Activated T-cell treated with anti-CD3 and anti-CD28 coated beads for 48 hours (primary cell): ENCODE results near the gene ZBTB20.

Experiments used
- DNase-seq: peaks from one replicate; pipeline ENCODE4 v3.0.0-alpha.2; 2020; ENCODE audit warnings: low read depth

The ZBTB20 gene

DNA sequence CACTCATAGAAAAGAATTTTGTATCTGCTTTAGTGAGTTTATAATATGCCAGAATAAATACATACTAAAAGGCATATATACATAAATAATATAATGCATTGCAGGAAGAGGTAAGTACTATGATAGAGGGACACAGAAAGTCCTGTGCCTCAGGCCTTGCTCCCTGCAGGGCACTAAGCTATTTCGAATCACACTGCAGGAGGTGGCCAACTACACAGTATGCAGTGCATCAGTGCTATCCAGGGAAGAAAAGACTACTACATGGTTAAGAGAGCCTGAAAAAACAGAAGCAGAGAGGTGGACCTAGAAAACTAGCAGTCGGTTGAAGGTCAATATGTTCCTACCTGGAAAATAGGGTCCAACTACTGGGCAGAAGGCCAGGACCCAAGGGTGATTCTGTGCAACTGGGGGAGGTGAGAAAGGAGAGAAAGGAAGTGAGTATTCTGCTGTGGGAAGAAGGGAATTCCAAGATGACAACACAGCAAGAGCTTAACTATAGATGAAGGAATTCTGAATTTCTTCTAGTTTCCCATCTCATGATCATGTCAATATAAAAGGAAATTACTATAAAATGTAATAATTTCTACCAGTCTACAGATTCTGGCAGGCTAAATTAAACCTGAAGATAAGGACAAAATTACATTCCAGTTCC lies 218.0 kb downstream of the ZBTB20 start:
- DNase-seq: no peak

- DNase-seq: no peak
These were observed 242.5 kb downstream of the ZBTB20 start for GRCh38 chr3:114904633-114905032.

DNA sequence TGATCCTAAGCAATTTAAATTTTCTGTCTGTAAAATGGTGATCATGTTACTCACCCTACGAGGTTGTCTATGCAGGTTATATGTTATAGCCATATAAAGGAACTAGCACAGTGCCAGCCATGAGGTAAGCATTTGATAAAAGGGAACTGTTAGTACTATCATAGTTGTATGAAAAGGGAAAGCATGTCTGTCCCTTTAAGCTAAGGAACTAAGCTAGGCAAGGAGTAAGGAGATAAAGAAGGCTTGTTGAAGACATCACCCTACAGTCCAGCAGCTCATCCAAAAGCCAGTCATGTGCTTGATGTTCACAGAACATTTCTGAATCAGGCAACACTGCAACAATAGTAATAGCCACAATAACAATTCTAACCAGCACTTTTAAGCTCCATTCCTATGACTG lies 243.9 kb downstream of the ZBTB20 start:
- DNase-seq: no peak

DNA sequence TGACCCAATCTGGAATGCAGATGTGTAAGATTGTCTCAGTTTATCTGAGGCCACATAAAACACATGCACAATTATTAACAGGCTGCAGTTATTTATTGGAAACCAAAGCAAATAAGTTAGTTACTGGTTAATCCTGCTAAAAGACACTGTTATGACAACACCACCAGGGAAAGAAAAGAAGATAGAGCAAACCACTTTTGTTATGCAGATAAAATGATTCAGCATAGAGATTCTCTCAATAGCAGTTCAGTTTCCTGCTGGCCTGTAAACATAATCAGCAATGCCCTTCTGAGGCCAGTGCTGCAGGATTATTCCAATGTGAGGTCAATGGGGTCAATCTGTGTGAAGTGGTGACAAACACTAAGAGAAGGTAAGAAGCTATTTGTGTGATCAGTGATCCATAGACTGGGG lies 244.4 kb downstream of the ZBTB20 start:
- DNase-seq: no peak

- no peak for DNase-seq
These were observed 246.2 kb downstream of the ZBTB20 start for GRCh38 chr3:114900908-114901307.

- DNase-seq: no peak
These were observed 247.7 kb downstream of the ZBTB20 start for GRCh38 chr3:114899186-114899931.

DNA sequence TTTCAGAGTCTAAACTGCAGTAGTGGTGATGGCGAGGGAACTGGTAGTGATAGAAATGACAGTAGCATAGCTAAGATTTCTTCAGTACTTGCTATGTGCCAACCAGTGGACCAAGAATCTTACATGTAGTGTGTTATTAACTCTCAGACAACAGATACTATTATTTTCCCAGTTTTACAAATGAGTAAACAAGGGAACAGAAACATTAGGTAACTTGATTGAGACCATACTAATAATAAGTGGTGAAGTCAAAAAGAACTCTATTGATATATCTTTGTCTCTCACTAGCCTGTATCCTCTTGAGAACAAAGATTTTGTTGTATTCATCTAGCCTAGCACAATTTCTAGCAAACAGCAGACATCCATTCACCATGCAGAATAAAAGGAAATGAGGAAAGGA lies 250.1 kb downstream of the ZBTB20 start:
- no peak for DNase-seq

- no peak for DNase-seq
These were observed 253.7 kb downstream of the ZBTB20 start for GRCh38 chr3:114893361-114893760.

- DNase-seq: no peak
These were observed 254.2 kb downstream of the ZBTB20 start for GRCh38 chr3:114892880-114893279.

DNA sequence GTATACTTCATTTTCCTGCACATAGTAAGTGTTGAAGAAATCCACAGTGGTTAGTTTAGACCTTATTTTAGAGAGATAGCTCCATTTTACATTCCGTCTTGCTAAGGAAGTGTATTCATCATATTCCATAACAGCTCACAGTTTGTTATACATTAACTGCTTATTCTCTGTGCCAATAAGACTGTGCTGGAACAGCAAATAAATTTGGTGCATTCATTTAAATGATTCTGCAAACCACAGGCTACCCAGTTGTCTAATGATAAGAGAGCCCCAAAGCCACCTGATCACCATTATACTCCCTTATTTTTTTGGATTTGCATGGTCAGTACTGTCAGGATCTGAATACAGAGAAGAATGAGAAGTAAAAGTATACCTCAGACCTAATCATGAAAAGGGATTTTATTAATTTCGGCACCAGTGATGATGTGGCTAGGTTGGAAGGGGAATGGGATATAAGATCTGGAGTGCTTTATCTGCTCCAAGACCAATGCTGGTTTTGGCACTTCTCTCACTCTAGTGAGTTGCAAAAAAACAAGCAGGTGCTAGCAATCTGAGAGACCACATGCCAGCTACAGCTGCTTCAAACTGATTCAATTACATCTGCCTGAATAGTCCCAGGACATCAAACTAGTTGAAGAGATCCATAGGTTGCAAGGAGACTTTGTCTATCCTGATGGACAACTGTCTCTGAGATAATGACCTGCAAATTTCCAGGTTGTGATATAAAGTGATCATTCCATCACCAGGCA lies 254.8 kb downstream of the ZBTB20 start:
- no peak for DNase-seq

- DNase-seq: no peak
These were observed 259.3 kb downstream of the ZBTB20 start for GRCh38 chr3:114887806-114888205.

GRCh38 chr3:114886905-114887304 lies 260.2 kb downstream of the ZBTB20 start:
- DNase-seq: no peak

DNA sequence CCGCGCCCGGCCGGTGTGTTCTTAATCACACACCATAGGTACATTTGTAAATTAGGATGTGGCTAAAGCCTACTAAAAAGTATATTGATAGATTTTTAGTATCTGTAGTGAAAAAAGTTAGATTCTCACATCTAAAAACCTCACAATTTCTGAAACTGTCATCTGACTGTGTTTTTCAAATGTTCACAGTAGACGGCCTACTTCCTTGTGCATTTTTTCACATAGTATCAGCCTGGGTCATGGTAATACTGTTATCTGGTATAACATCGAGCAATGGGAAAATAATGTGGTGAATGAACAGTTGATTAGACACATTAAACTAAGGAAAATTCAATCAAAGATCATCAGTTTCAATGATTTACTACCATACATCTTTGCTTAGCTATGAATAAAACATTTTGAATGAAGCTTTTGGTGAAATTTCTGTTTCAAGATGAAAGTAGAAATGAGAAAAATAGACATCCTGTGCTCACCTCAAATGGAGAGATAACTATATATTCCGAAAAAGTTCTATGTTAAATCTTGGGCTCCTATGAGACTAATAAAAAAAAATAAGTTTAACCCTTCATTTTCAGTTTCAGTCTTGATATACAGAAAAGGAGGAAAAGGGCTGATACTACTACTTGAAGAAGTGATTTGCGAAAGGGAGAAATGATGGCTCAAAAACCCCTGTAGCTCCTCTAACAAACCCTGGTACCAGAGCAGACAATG lies 262.7 kb downstream of the ZBTB20 start:
- DNase-seq: no peak

DNA sequence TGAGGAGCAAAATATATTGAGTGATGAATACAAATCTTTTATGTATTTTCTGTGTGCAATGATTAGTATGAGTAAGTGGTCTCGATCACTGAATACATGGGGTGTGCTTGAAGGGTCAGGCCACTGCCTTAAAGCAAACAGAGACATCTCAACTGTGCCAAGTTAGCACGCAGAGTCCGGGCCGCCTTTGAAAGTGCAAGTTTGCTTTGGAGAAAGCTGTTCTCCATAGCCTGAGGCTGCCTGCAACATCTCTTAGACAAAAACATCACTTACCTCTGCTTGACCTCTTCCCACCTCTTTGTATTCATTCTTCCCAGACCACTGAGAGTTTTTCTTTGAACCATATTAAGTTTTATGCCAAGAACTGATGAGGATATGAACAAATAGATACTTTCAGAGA lies 267.0 kb downstream of the ZBTB20 start:
- no peak for DNase-seq

DNA sequence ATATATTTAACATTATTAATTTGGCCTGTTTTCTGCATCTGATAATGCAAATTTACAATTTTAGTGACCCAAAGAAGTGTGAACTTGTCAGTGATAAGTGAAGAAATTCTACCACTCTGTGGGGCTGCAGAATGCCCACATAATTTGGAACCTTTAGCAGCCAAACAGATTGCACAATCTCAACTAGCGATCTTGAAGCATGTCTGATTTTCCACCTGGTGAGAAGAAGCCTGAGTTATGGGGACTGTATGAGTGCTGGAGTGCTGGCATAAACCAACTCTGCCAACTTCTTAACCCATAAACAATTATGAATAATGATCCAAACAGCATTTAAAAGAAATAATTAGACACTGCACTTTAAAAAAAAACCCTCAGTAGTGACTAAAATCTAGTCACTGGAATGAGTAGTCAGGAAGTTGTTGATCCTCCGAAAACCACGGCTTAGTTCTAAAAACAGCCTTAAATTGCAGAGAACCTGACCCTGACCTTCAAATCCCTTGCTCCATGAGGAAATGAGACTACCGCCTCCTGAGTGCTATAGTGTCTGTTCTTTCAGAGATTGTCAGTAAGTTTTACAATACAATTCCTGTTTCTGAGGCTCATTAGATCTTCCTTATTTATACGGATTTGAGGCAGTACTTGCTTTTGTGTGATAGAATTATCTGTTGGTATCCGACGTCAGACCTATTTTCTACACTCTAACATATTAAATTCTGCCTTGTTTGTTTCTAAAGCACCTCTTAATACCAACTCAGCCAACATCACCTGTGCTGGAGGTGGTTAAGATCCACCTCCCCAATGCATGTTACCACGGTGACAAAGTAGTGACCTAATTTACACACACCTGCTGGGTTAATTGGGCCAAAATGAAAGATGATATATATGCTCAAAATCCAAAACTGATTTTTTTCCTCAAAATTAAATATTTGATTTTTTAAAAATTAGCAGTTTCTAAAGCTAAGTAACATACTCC lies 267.7 kb downstream of the ZBTB20 start:
- DNase-seq: no peak

GRCh38 chr3:114878114-114878839 lies 268.8 kb downstream of the ZBTB20 start:
- DNase-seq: no peak

DNA sequence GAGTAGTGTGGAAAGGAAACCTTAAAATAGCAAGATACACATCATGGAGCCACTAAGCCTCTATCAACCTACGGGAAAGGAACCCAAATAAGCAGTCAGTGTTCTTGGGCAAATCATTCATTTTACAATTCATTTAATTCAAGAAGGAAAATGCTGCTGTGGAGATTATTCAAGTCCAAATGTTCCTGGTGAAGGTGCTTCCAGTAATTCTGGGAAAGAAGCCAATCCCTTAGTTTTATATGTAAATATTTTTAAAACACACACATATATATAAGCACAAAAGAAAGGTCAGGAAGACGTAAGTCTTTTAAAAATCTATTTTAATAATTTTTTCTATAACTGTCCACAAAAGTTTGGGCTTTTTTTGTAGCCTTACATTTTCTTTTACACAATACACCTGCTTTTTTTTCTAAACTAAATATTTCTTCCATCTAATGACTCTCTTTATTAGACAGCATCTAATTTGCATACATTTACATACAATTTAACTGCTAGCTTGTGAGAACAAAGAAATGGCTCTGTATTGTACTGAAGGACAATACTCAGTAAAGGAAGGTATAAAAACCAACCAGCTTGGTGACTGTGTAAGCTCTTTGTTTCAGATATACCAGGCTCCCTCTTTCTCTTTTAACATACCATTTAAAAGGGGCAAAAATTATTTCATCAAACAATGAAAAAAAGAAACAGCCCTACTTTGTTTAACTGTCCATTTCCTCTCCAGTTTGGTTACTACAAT lies 269.5 kb downstream of the ZBTB20 start:
- no peak for DNase-seq

DNA sequence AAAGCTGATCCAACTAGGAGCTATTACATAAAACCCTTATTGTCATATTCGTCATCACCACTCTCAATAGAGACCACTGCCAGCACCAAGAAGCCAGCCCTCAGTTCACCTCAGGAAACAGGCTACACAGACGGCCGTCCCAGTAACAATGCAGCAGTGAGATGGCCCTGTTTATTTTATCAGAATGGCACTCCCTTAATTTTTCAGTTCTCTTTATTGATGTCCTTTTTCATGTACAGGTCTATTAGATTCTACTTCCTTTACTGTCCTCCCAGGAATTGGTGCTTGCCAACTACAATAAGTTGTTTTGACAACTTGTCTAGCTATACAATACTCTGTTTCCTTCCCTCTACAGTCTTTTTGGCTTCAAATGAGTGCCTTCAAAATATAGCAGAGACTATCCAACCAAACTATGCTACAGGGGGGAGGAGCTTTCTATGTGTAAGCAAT lies 272.5 kb downstream of the ZBTB20 start:
- no peak for DNase-seq

DNA sequence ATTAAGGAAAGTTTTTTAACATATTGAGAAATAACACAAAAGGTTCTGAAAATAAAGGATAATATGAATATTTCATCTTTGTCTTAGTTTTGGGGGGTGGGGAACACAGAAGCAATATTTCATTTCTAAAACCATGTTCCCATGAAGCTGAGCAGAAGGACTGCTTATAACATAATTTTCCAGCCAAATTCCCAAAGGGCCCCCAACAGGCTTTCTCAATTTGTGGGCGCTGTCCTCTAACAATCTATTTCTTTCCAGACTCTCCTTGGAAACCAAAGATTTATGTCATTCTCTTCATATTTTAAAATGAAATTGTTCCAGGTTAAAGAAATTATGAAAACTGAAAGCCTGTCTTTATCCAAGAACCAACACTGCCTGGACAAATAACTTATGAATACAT lies 273.5 kb downstream of the ZBTB20 start:
- DNase-seq: no peak

- DNase-seq: no peak
These were observed 274.5 kb downstream of the ZBTB20 start for GRCh38 chr3:114872588-114872987.
